NCI-H2171 (cell line): ENCODE data around the gene NKIRAS2.

Source experiments
- DNase-seq: peaks from one replicate; lab custom pipeline; 2025; lab: John Stamatoyannopoulos, UW

Gene NKIRAS2

GRCh38 chr17:42019509-42020404 lies at the start of gene NKIRAS2:
Gene NKIRAS2, plus strand, starts transcription at chr17:42020090. Its CDS starts 1,488 bp downstream, at chr17:42021578.
- DNase-seq = peak; percentile 91

- no peak for DNase-seq
Measured at GRCh38 chr17:41970901-41971331, 49.0 kb upstream of the NKIRAS2 start.

- no peak for DNase-seq
Measured at GRCh38 chr17:41971721-41972523, 48.0 kb upstream of the NKIRAS2 start.

- peak; percentile 24 for DNase-seq
Measured at GRCh38 chr17:41972571-41973407, 47.1 kb upstream of the NKIRAS2 start.

GRCh38 chr17:41973408-41973811 lies 46.5 kb upstream of the NKIRAS2 start:
- DNase-seq = no peak

- no peak for DNase-seq
Measured at GRCh38 chr17:41974031-41974430, 45.9 kb upstream of the NKIRAS2 start.

GRCh38 chr17:41974658-41975057 lies 45.2 kb upstream of the NKIRAS2 start:
- DNase-seq = no peak

- DNase-seq = no peak
Measured at GRCh38 chr17:41975099-41976083, 44.5 kb upstream of the NKIRAS2 start.

- no peak for DNase-seq
Measured at GRCh38 chr17:41976142-41976768, 43.6 kb upstream of the NKIRAS2 start.

GRCh38 chr17:41977991-41978390 lies 41.9 kb upstream of the NKIRAS2 start:
- no peak for DNase-seq

GRCh38 chr17:41982026-41982760 lies 37.7 kb upstream of the NKIRAS2 start:
- DNase-seq = no peak

GRCh38 chr17:41984454-41984853 lies 35.4 kb upstream of the NKIRAS2 start:
- DNase-seq = no peak

GRCh38 chr17:41985919-41986318 lies 34.0 kb upstream of the NKIRAS2 start:
- DNase-seq = no peak

- DNase-seq = no peak
Measured at GRCh38 chr17:41986634-41987033, 33.3 kb upstream of the NKIRAS2 start.

GRCh38 chr17:41987642-41988041 lies 32.2 kb upstream of the NKIRAS2 start:
- no peak for DNase-seq

GRCh38 chr17:41988418-41988817 lies 31.5 kb upstream of the NKIRAS2 start:
- no peak for DNase-seq

- DNase-seq = no peak
Measured at GRCh38 chr17:41989702-41990419, 30.0 kb upstream of the NKIRAS2 start.

GRCh38 chr17:41992576-41992975 lies 27.3 kb upstream of the NKIRAS2 start:
- no peak for DNase-seq

GRCh38 chr17:41996855-41997164 lies 23.1 kb upstream of the NKIRAS2 start:
- DNase-seq = no peak
